A673 (cell line): Measurements from ENCODE around the gene BBX. TPM values are rescaled to one million over a fixed set of nuclear protein-coding genes. Genes with fewer than 3 reads are reported as not detected.

Experiments
- BruUV-seq: library from RNA; stranded (reverse); fragments of 400-500 nt; replicated peaks from 2 replicates; lab custom pipeline; 2021; lab: Mats Ljungman, UMichigan
- CTCF ChIA-PET: fragments of 300-600 bp; sonication (Branson Sonifier 250); formaldehyde crosslinking; loops from one replicate; lab custom pipeline; 2022; ENCODE audit warnings: antibody characterized with exemption; lab: Charles Lee
- POLR2A ChIA-PET: fragments of 300-600 bp; sonication (Branson Sonifier 250); formaldehyde crosslinking; loops from one replicate; lab custom pipeline; 2022; ENCODE audit warnings: antibody characterized with exemption; ENCODE audit not compliant: low non-redundant PET; lab: Charles Lee
- DNase-seq: peaks from one replicate; pipeline ENCODE4 v3.0.0-alpha.2; 2015; ENCODE audit warnings: low spot score
- H3K27ac ChIP-seq: fragments of 200-600 bp; sonication (generic); 2 replicates; pipeline ENCODE4 v1.5.1; 2016; ENCODE audit warnings: mixed run types, low read depth, mild to moderate bottlenecking, mixed read lengths, antibody characterized with exemption, low read length; ENCODE audit not compliant: poor library complexity, severe bottlenecking
- H3K27me3 ChIP-seq: fragments of 200-600 bp; sonication (generic); replicated peaks from 2 replicates; pipeline ENCODE4 v1.6.1; 2017; ENCODE audit warnings: mixed run types, low read depth, mild to moderate bottlenecking, mixed read lengths, antibody characterized with exemption, low read length; ENCODE audit not compliant: insufficient read depth, poor library complexity
- H3K36me3 ChIP-seq: fragments of 200-600 bp; sonication (generic); 2 replicates; pipeline ENCODE4 v1.6.1; 2016; ENCODE audit warnings: mixed run types, mild to moderate bottlenecking, mixed read lengths, antibody characterized with exemption, low read length; ENCODE audit not compliant: insufficient read depth, poor library complexity, severe bottlenecking
- H3K4me1 ChIP-seq: fragments of 200-600 bp; sonication (generic); 2 replicates; pipeline ENCODE4 v1.6.1; 2017; ENCODE audit warnings: mixed run types, mild to moderate bottlenecking, mixed read lengths, antibody characterized with exemption, low read length; ENCODE audit not compliant: insufficient read depth, poor library complexity, severe bottlenecking
- H3K4me3 ChIP-seq: fragments of 200-600 bp; sonication (generic); 2 replicates; pipeline ENCODE4 v1.5.1; 2016; ENCODE audit warnings: low read depth, mixed run types, mild to moderate bottlenecking, mixed read lengths, low read length; ENCODE audit not compliant: poor library complexity, severe bottlenecking
- H3K9me3 ChIP-seq: fragments of 200-600 bp; sonication (generic); 2 replicates; pipeline ENCODE4 v1.6.1; 2016; ENCODE audit warnings: mixed run types, low read depth, mild to moderate bottlenecking, mixed read lengths, antibody characterized with exemption, low read length; ENCODE audit not compliant: poor library complexity, severe bottlenecking
- EZH2 ChIP-seq: fragments of 200-600 bp; sonication (generic); IDR thresholded peaks from 2 replicates; pipeline ENCODE4 v1.6.1; 2017; ENCODE audit warnings: borderline replicate concordance, low read depth, mild to moderate bottlenecking, mixed read lengths, antibody characterized with exemption, low read length; ENCODE audit not compliant: poor library complexity, severe bottlenecking
- intact Hi-C: fragments of 100-400 bp; cut with micrococcal nuclease; formaldehyde crosslinking; loops from one replicate; pipeline ENCODE4 v1.10.0; 2022; ENCODE audit not compliant: unreplicated experiment
- total RNA-seq: library from RNA; stranded (reverse); gene quantifications from 2 replicates; pipeline ENCODE4 v1.2.3, GENCODE V29; 2021
- TF ChIP-seq, protein P1 (sequence below): fragments of 300-800, 200-600 bp; sonication (generic); conservative IDR thresholded peaks from 2 replicates; pipeline ENCODE4 v1.5.1; 2017; ENCODE audit warnings: low read depth, mild to moderate bottlenecking, antibody characterized with exemption, low read length, moderate library complexity, mixed read lengths

The BBX gene
- total RNA-seq, 1 experiment from 2014 or later = 28.9 TPM

DNA sequence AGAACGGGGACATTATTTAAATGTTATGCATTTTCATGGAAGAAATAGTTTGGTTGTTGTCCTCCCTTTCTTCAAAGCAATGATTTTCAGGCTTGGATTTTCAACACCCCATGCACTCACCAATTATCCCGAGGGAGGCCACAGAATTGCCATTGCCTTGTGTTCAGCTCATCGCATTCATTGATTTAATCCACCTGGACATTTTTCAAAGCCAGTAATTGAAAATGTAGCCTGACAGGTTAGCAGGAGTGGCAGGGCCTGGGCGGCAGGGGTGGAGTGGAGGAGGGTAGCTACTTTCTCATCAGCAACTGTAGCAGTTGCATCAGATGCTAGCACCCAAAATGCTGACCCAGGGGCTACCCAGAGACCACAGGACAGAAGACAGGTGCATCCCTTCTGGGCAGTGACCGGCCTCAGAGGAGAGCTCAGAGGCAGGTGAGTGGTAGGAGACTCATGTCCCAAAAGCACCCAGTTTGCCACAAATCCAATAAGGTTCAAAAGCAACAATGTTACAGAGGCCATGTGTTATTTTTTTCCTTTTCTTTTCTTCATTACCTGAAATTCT is 325.7 kb downstream of the BBX start:
- no TSS peak for BruUV-seq
- no peak for TF ChIP-seq EZH2
- TF ChIP-seq, protein P1, sequence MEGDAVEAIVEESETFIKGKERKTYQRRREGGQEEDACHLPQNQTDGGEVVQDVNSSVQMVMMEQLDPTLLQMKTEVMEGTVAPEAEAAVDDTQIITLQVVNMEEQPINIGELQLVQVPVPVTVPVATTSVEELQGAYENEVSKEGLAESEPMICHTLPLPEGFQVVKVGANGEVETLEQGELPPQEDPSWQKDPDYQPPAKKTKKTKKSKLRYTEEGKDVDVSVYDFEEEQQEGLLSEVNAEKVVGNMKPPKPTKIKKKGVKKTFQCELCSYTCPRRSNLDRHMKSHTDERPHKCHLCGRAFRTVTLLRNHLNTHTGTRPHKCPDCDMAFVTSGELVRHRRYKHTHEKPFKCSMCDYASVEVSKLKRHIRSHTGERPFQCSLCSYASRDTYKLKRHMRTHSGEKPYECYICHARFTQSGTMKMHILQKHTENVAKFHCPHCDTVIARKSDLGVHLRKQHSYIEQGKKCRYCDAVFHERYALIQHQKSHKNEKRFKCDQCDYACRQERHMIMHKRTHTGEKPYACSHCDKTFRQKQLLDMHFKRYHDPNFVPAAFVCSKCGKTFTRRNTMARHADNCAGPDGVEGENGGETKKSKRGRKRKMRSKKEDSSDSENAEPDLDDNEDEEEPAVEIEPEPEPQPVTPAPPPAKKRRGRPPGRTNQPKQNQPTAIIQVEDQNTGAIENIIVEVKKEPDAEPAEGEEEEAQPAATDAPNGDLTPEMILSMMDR = no peak

DNA sequence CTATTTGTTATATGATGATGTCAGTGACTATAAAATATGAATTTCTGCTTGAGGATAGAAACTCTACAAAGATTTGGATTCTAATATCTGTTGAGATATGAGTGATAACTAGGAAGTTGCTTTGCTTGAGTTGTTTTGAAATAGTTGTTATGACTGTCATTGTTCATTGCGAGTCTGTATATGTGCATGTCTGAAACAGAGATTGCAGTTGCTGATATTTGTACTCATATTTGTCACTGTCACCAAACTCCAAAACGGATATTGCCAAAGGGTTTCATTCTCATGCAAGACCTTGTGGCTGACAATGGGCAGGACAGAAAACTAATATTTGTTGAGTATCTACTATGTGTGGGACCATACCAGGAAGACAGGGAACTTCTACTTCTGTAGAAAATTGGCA is 327.9 kb downstream of the BBX start:
- TF ChIP-seq EZH2 = no peak
- TF ChIP-seq, protein P1 = no peak
- peaks cover 23% of the 10 kb centered on the region for H3K27me3 ChIP-seq
- POLR2A ChIA-PET = no interaction called here
- CTCF ChIA-PET = no interaction called here
- H3K27ac ChIP-seq = no peak overlapping the region
- H3K9me3 ChIP-seq = no peaks in the 10 kb centered on the region
- H3K36me3 ChIP-seq = no peaks in the 10 kb centered on the region
- no peaks in the 10 kb centered on the region for H3K4me1 ChIP-seq
- no peak overlapping the region for H3K4me3 ChIP-seq
- intact Hi-C loops = loop anchor here (10.0 kb wide), 1 partner anchor 624 kb away; no protein-coding TSS in a partner anchor
- no peak for DNase-seq
- BruUV-seq = no TSS peak

More for the DNA sequence above, 325.7 kb downstream of the BBX start:
- Histone ChIP-seq H3K9me3 (no peaks in the 10 kb centered on the region), H3K36me3 (no peaks in the 10 kb centered on the region), H3K27ac (no peak overlapping the region), H3K4me3 (no peak overlapping the region), H3K27me3 (peaks cover 23% of the 10 kb centered on the region), H3K4me1 (no peaks in the 10 kb centered on the region)
- ChIA-PET POLR2A (no interaction called here), CTCF (no interaction called here)
- intact Hi-C loops = loop anchor here (5.0 to 10.0 kb wide), 3 partner anchors 164 to 274 kb away; no protein-coding TSS in a partner anchor
- no peak for DNase-seq

DNA sequence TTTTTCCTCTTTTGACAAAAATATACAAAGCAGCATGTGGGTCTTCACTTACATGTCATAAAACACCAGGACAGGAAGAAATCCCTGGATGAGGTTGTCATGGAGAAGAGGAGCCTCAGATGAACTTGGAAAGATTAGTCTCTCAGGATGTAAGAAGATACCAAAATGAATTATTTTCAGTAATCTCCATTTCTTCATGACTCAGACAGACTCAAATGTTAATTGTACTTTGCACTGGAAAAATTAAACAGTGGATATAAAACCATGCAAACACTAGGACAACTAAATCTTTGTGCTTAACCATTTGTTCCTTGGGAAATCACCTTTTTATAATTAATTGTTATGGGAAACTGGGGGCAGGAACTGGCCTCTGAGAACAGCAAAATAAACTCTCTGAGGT is 331.1 kb downstream of the BBX start:
- Histone ChIP-seq H3K27me3 (peaks cover 6% of the 10 kb centered on the region), H3K4me1 (no peaks in the 10 kb centered on the region), H3K27ac (no peak overlapping the region), H3K9me3 (no peaks in the 10 kb centered on the region), H3K36me3 (no peaks in the 10 kb centered on the region), H3K4me3 (no peak overlapping the region)
- intact Hi-C loops = loop anchor here (10.0 kb wide), 1 partner anchor 621 kb away; no protein-coding TSS in a partner anchor
- POLR2A ChIA-PET = no interaction called here
- BruUV-seq = no TSS peak
- TF ChIP-seq EZH2 = no peak
- TF ChIP-seq, protein P1 = no peak
- CTCF ChIA-PET = no interaction called here
- no peak for DNase-seq
